ENCODE measurements around the gene HMCES. TPM values are rescaled to one million over a fixed set of nuclear protein-coding genes. Genes with fewer than 3 reads are reported as not detected.

HMCES gene
- total RNA-seq, 2 donors from 2014 or later = 32.7 to 38.9 TPM

- Histone ChIP-seq H3K4me3 (no peak overlapping the region), H3K9me3 (no peaks in the 10 kb centered on the region), H3K27me3 (no peaks in the 10 kb centered on the region), H3K36me3 (no peaks in the 10 kb centered on the region), H3K4me1 (peaks cover 0 to 28% of the 10 kb centered on the region in 2 donors), H3K27ac (peak overlapping the region in 1 of 2 donors; percentile 88)
- TF ChIP-seq CTCF (IDR thresholded peaks at IDR 0.05) = no peak
- no peak for DNase-seq (ENCODE audit: low spot score)
Measured at GRCh38 chr3:129313415-129313664, 34.7 kb downstream of the HMCES start.

- H3K4me3 ChIP-seq = peak overlapping the region in 1 of 2 donors; percentile 93
- H3K4me1 ChIP-seq = peaks cover 0 to 28% of the 10 kb centered on the region in 2 donors
Measured at GRCh38 chr3:129313665-129314385, 35.2 kb downstream of the HMCES start.

GRCh38 chr3:129314386-129315222 lies 35.9 kb downstream of the HMCES start:
- H3K4me1 ChIP-seq = peaks cover 0 to 28% of the 10 kb centered on the region in 2 donors
- no peaks in the 10 kb centered on the region for H3K27me3 ChIP-seq
- H3K36me3 ChIP-seq = no peaks in the 10 kb centered on the region
- DNase-seq (ENCODE audit: low spot score) = peak; percentile 95
- peak in 1 of 2 donors; percentile 43 for TF ChIP-seq CTCF (IDR thresholded peaks at IDR 0.05)
- no peaks in the 10 kb centered on the region for H3K9me3 ChIP-seq
- H3K27ac ChIP-seq = peak overlapping the region; percentile 88 to 96
- H3K4me3 ChIP-seq = peak overlapping the region; percentile 64 to 93

More at GRCh38 chr3:129313665-129314385, 35.2 kb downstream of the HMCES start:
- Histone ChIP-seq H3K27ac (peak overlapping the region; percentile 88 to 96), H3K9me3 (no peaks in the 10 kb centered on the region), H3K36me3 (no peaks in the 10 kb centered on the region), H3K27me3 (no peaks in the 10 kb centered on the region)
- no peak for DNase-seq (ENCODE audit: low spot score)
- TF ChIP-seq CTCF (IDR thresholded peaks at IDR 0.05) = no peak

- H3K36me3 ChIP-seq = no peaks in the 10 kb centered on the region
- no peaks in the 10 kb centered on the region for H3K27me3 ChIP-seq
- peaks cover 0 to 28% of the 10 kb centered on the region in 2 donors for H3K4me1 ChIP-seq
- no peak for TF ChIP-seq CTCF (IDR thresholded peaks at IDR 0.05)
- H3K9me3 ChIP-seq = no peaks in the 10 kb centered on the region
- no peak for DNase-seq (ENCODE audit: low spot score)
- H3K27ac ChIP-seq = peak overlapping the region; percentile 88 to 96
- peak overlapping the region; percentile 64 to 93 for H3K4me3 ChIP-seq
Measured at GRCh38 chr3:129315223-129315997, 36.7 kb downstream of the HMCES start.

- Histone ChIP-seq H3K4me3 (peak overlapping the region; percentile 64 to 93), H3K36me3 (no peaks in the 10 kb centered on the region), H3K4me1 (peaks cover 0 to 28% of the 10 kb centered on the region in 2 donors), H3K27ac (peak overlapping the region; percentile 88 to 96), H3K9me3 (no peaks in the 10 kb centered on the region), H3K27me3 (no peaks in the 10 kb centered on the region)
- TF ChIP-seq CTCF (IDR thresholded peaks at IDR 0.05) = no peak
- no peak for DNase-seq (ENCODE audit: low spot score)
Measured at GRCh38 chr3:129315998-129316247, 37.3 kb downstream of the HMCES start.
